Measurements from ENCODE around the gene SLC17A1. TPM values are rescaled to one million over a fixed set of nuclear protein-coding genes. Genes with fewer than 3 reads are reported as not detected.

Gene SLC17A1
- total RNA-seq, 1 donor from 2014 or later, result not detected

- no peak for DNase-seq
- H3K9me3 ChIP-seq (replicated peaks), result no peaks in the 10 kb centered on the region
- H3K36me3 ChIP-seq, result no peaks in the 10 kb centered on the region
- TF ChIP-seq CTCF (IDR thresholded peaks at IDR 0.05; ENCODE audit: borderline replicate concordance), result peak; percentile 55
- intact Hi-C loops (cut with micrococcal nuclease), result no loop called here
- no peak overlapping the region for H3K27ac ChIP-seq (replicated peaks)
- no peak overlapping the region for H3K4me3 ChIP-seq
- H3K27me3 ChIP-seq (ENCODE audit: low read depth), result no peaks in the 10 kb centered on the region
- H3K4me1 ChIP-seq, result no peaks in the 10 kb centered on the region
Measured at GRCh38 chr6:25788305-25788922, 43.4 kb downstream of the SLC17A1 start.

GRCh38 chr6:25787428-25787827 is 44.4 kb downstream of the SLC17A1 start:
- TF ChIP-seq CTCF (IDR thresholded peaks at IDR 0.05; ENCODE audit: borderline replicate concordance), result no peak
- no peak for DNase-seq
- Histone ChIP-seq H3K27me3 (ENCODE audit: low read depth) (no peaks in the 10 kb centered on the region), H3K4me3 (no peak overlapping the region), H3K27ac (replicated peaks) (no peak overlapping the region), H3K9me3 (replicated peaks) (no peaks in the 10 kb centered on the region), H3K36me3 (no peaks in the 10 kb centered on the region), H3K4me1 (no peaks in the 10 kb centered on the region)
- intact Hi-C loops (cut with micrococcal nuclease), result no loop called here

- DNase-seq, result no peak
- H3K4me3 ChIP-seq, result no peak overlapping the region
- no peaks in the 10 kb centered on the region for H3K36me3 ChIP-seq
- intact Hi-C loops (cut with micrococcal nuclease), result no loop called here
- no peaks in the 10 kb centered on the region for H3K9me3 ChIP-seq (replicated peaks)
- H3K4me1 ChIP-seq, result no peaks in the 10 kb centered on the region
- TF ChIP-seq CTCF (IDR thresholded peaks at IDR 0.05; ENCODE audit: borderline replicate concordance), result no peak
- H3K27me3 ChIP-seq (ENCODE audit: low read depth), result peaks cover 30% of the 10 kb centered on the region
- H3K27ac ChIP-seq (replicated peaks), result no peak overlapping the region
Measured at GRCh38 chr6:25781134-25781533, 50.7 kb downstream of the SLC17A1 start.

- intact Hi-C loops (cut with micrococcal nuclease), result no loop called here
Measured at GRCh38 chr6:25777856-25778649, 53.8 kb downstream of the SLC17A1 start.

GRCh38 chr6:25777031-25777430 is 54.8 kb downstream of the SLC17A1 start:
- no peaks in the 10 kb centered on the region for H3K36me3 ChIP-seq
- intact Hi-C loops (cut with micrococcal nuclease), result no loop called here
- H3K27me3 ChIP-seq (ENCODE audit: low read depth), result peaks cover 46% of the 10 kb centered on the region
- no peak overlapping the region for H3K4me3 ChIP-seq
- no peaks in the 10 kb centered on the region for H3K4me1 ChIP-seq
- no peak for TF ChIP-seq CTCF (IDR thresholded peaks at IDR 0.05; ENCODE audit: borderline replicate concordance)
- no peak overlapping the region for H3K27ac ChIP-seq (replicated peaks)
- H3K9me3 ChIP-seq (replicated peaks), result no peaks in the 10 kb centered on the region
- DNase-seq, result no peak

More at GRCh38 chr6:25777856-25778649, 53.8 kb downstream of the SLC17A1 start:
- H3K9me3 ChIP-seq (replicated peaks), result no peaks in the 10 kb centered on the region
- H3K27ac ChIP-seq (replicated peaks), result no peak overlapping the region
- H3K4me1 ChIP-seq, result no peaks in the 10 kb centered on the region
- H3K4me3 ChIP-seq, result no peak overlapping the region
- TF ChIP-seq CTCF (IDR thresholded peaks at IDR 0.05; ENCODE audit: borderline replicate concordance), result no peak
- DNase-seq, result no peak
- H3K36me3 ChIP-seq, result no peaks in the 10 kb centered on the region
- peaks cover 46% of the 10 kb centered on the region for H3K27me3 ChIP-seq (ENCODE audit: low read depth)
